WI38 (cell line): ENCODE results near the gene ALPP.

Experiments
- H3K4me3 ChIP-seq: 2 replicates; pipeline ENCODE4 v1.5.1; 2011; ENCODE audit warnings: low read depth, mild to moderate bottlenecking, control low read depth, low read length
- TF ChIP-seq, protein P1 (sequence below): IDR thresholded peaks from 2 replicates; pipeline ENCODE4 v1.5.1; 2012; ENCODE audit warnings: low read depth, mild to moderate bottlenecking, control low read depth, low read length

Gene ALPP

DNA sequence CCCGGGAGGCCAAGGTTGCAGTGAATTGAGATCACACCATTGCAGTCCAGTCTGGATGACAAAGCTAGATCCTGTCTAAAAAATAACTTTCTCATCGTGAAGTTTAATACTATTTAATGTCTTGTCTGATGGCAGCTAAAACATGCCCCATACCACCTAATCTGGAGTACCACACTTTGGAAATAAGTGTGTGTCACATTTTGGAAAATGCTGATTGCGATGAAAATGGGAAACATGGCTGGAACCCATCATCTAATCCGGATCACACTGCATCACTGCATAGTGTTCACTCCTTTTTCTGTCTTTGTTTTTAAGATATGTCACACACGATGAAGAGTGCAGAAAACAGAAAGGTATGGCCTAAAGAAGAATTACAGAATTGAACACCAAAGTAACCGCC is 31.2 kb upstream of the ALPP start:
- TF ChIP-seq, protein P1, sequence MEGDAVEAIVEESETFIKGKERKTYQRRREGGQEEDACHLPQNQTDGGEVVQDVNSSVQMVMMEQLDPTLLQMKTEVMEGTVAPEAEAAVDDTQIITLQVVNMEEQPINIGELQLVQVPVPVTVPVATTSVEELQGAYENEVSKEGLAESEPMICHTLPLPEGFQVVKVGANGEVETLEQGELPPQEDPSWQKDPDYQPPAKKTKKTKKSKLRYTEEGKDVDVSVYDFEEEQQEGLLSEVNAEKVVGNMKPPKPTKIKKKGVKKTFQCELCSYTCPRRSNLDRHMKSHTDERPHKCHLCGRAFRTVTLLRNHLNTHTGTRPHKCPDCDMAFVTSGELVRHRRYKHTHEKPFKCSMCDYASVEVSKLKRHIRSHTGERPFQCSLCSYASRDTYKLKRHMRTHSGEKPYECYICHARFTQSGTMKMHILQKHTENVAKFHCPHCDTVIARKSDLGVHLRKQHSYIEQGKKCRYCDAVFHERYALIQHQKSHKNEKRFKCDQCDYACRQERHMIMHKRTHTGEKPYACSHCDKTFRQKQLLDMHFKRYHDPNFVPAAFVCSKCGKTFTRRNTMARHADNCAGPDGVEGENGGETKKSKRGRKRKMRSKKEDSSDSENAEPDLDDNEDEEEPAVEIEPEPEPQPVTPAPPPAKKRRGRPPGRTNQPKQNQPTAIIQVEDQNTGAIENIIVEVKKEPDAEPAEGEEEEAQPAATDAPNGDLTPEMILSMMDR, result no peak
- no peak overlapping the region for H3K4me3 ChIP-seq

GRCh38 chr2:232348936-232349335 is 29.6 kb upstream of the ALPP start:
- TF ChIP-seq, protein P1, result no peak
- no peak overlapping the region for H3K4me3 ChIP-seq

DNA sequence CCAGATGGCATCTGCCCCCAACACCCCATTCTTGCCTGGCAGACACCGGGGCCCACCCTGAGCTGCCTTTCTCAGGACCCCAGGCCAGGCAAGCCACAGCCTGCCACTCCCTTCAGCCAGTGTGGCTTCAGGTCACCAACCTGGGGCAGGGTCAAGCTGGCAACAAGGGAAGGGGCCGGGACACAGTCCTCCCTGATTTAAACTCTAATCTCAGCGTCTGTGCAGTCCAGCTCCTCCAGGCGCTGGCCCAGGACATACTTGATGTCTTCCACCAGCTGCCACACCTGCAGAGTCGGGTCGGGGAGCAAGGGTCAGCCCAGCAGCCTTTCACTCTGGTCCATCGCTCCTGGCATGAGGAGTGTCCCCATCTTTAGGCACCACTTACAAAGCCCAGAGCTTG is 29.0 kb upstream of the ALPP start:
- TF ChIP-seq, protein P1, result no peak
- H3K4me3 ChIP-seq, result no peak overlapping the region

DNA sequence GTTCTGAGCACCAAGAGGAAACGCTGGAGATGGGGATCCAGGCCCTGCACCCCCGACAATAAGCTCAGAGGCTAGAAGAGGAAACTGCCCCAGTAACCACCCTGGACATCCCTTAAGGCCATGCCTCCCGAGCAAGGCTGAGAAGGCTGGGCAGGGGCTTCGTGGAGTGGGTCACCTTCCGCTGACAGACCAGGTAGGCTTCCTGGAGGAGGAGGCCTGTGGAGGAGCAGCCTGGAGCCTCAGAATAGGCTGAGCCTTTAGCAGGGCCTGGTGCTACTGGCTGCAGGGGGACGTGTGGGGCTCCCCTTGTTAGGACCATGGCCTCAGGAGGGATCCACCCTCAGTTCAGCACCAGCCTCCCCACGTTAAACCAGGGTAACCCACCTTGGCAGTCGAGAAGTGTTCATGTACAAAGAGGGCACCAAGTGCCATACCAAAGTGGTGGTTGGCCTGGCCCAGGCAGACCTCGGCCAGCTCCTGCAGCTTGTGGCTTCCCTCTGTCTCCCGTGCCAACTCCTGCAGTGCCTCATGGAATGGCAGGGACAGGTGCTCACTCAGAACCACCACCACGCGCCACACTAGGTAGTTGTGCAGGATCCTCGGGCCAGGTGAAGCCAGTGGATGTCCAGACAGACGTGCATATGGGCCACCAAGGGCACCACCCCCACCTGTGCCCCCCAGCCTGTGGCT is 28.5 kb upstream of the ALPP start:
- TF ChIP-seq, protein P1, result no peak
- no peak overlapping the region for H3K4me3 ChIP-seq

GRCh38 chr2:232350804-232351685 is 27.5 kb upstream of the ALPP start:
- H3K4me3 ChIP-seq, result no peak overlapping the region
- TF ChIP-seq, protein P1, result no peak

DNA sequence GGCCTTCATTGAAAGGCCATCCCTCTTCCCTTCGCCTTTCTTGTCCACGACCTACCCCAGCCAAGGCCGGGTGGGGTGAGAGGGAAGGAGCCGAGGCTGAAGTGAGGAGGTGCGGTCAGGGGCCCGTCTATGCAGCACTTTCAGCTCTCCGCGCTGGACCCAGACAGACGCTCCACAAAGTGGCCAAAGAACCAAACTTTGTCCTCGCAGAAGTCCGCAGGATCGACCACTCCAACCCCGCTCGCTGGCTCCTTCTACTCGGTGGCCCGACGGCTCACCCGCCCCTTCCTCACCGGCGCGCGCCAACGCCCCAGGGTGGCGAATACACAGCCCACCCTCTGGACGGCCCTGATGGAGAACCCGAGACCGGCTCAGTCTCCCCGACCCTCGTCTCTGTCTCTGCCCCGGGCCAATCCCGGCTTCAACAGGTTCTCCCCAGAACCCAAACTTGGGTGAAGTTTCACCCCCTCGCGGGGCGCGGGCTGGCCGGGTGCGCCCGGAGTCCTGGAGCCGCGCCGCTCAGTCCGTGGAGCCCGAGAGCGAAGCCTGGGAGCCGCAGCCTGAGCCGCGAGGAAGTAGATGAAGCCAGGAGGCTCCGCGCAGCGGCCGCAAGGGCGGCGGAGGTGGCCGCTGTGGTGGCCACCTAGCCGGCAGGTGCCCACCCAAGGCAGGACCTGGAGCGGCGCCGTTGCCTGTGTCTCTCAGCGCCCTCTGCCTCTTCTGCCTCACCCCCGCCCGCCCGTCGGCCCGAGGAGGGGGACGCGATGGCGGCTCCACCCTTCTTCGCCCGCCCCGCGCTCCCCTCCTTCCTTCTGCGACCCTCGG is 26.7 kb upstream of the ALPP start:
- H3K4me3 ChIP-seq, result no peak overlapping the region
- TF ChIP-seq, protein P1, result no peak
